ENCODE measurements around the gene CALHM2. TPM values are rescaled to one million over a fixed set of nuclear protein-coding genes. Genes with fewer than 3 reads are reported as not detected.
A peak's percentile ranks its signal among the peaks of the same experiment; 100 is the strongest.

The CALHM2 gene
- polyA plus RNA-seq, 1 donor from 2014 or later, result 35.0 TPM

- Mint-ChIP-seq H3K9me3 (no peaks in the 10 kb centered on the region), H3K36me3 (peaks cover 5% of the 10 kb centered on the region), H3K27ac (peak overlapping the region; percentile 87 to 95 (median 93)), H3K4me1 (peaks cover 33 to 36% (median 34%) of the 10 kb centered on the region in 3 donors), H3K27me3 (no peaks in the 10 kb centered on the region), H3K4me3 (peak overlapping the region; percentile 56 to 95 (median 89))
Observed at GRCh38 chr10:103449208-103450144, 2.7 kb downstream of the CALHM2 start.

GRCh38 chr10:103448746-103449145 lies 3.4 kb downstream of the CALHM2 start:
- Mint-ChIP-seq H3K36me3 (peaks cover 5% of the 10 kb centered on the region), H3K27ac (peak overlapping the region; percentile 87 to 95 (median 93)), H3K27me3 (no peaks in the 10 kb centered on the region)

GRCh38 chr10:103447187-103447586 lies 5.0 kb downstream of the CALHM2 start:
- Mint-ChIP-seq H3K4me1 (peaks cover 23 to 30% (median 26%) of the 10 kb centered on the region in 3 donors), H3K27me3 (no peaks in the 10 kb centered on the region), H3K27ac (no peak overlapping the region), H3K36me3 (peaks cover 5% of the 10 kb centered on the region), H3K9me3 (no peaks in the 10 kb centered on the region), H3K4me3 (peak overlapping the region in 2 of 4 donors; percentile 6 to 65)

More at GRCh38 chr10:103448746-103449145, 3.4 kb downstream of the CALHM2 start:
- H3K4me3 Mint-ChIP-seq, result peak overlapping the region in 3 of 4 donors; percentile 87 to 95 (median 91)
- H3K4me1 Mint-ChIP-seq, result peaks cover 32 to 34% (median 33%) of the 10 kb centered on the region in 3 donors
- H3K9me3 Mint-ChIP-seq, result no peaks in the 10 kb centered on the region

GRCh38 chr10:103445767-103446567 lies 6.2 kb downstream of the CALHM2 start:
- H3K9me3 Mint-ChIP-seq, result no peaks in the 10 kb centered on the region
- no peak overlapping the region for H3K4me3 Mint-ChIP-seq
- peaks cover 6% of the 10 kb centered on the region for H3K36me3 Mint-ChIP-seq
- H3K4me1 Mint-ChIP-seq, result peaks cover 21 to 27% (median 23%) of the 10 kb centered on the region in 3 donors
- no peaks in the 10 kb centered on the region for H3K27me3 Mint-ChIP-seq
- peak overlapping the region in 1 of 3 donors; percentile 59 for H3K27ac Mint-ChIP-seq

- peaks cover 15 to 21% (median 17%) of the 10 kb centered on the region in 3 donors for H3K4me1 Mint-ChIP-seq
- no peaks in the 10 kb centered on the region for H3K27me3 Mint-ChIP-seq
- no peaks in the 10 kb centered on the region for H3K9me3 Mint-ChIP-seq
- H3K4me3 Mint-ChIP-seq, result no peak overlapping the region
- H3K27ac Mint-ChIP-seq, result peak overlapping the region in 2 of 3 donors; percentile 26 to 70
- H3K36me3 Mint-ChIP-seq, result peaks cover 6% of the 10 kb centered on the region
Observed at GRCh38 chr10:103445366-103445765, 6.8 kb downstream of the CALHM2 start.

GRCh38 chr10:103444478-103444877 lies 7.7 kb downstream of the CALHM2 start:
- Mint-ChIP-seq H3K36me3 (peaks cover 3% of the 10 kb centered on the region), H3K4me1 (peaks cover 8 to 14% (median 9%) of the 10 kb centered on the region in 3 donors), H3K27ac (peak overlapping the region in 1 of 3 donors; percentile 73), H3K27me3 (no peaks in the 10 kb centered on the region), H3K9me3 (no peaks in the 10 kb centered on the region), H3K4me3 (no peak overlapping the region)

GRCh38 chr10:103443475-103444185 lies 8.5 kb downstream of the CALHM2 start:
- Mint-ChIP-seq H3K27ac (peak overlapping the region in 2 of 3 donors; percentile 53 to 73), H3K36me3 (peaks cover 2% of the 10 kb centered on the region), H3K27me3 (no peaks in the 10 kb centered on the region), H3K4me3 (no peak overlapping the region), H3K4me1 (peaks cover under 1 to 5% (median under 1%) of the 10 kb centered on the region in 3 donors), H3K9me3 (no peaks in the 10 kb centered on the region)

GRCh38 chr10:103442031-103442461 lies 10.1 kb downstream of the CALHM2 start:
- Mint-ChIP-seq H3K27ac (no peak overlapping the region), H3K36me3 (peaks cover 2% of the 10 kb centered on the region), H3K9me3 (no peaks in the 10 kb centered on the region), H3K4me1 (peaks cover 0 to 2% (median 0%) of the 10 kb centered on the region in 3 donors), H3K27me3 (no peaks in the 10 kb centered on the region), H3K4me3 (no peak overlapping the region)

GRCh38 chr10:103441611-103442010 lies 10.6 kb downstream of the CALHM2 start:
- Mint-ChIP-seq H3K36me3 (peaks cover 2% of the 10 kb centered on the region), H3K27me3 (no peaks in the 10 kb centered on the region), H3K27ac (no peak overlapping the region), H3K9me3 (no peaks in the 10 kb centered on the region), H3K4me3 (no peak overlapping the region), H3K4me1 (peaks cover 0 to 2% (median 0%) of the 10 kb centered on the region in 3 donors)

- Mint-ChIP-seq H3K4me1 (peaks cover 0 to 2% (median 1%) of the 10 kb centered on the region in 3 donors), H3K9me3 (no peaks in the 10 kb centered on the region), H3K4me3 (no peak overlapping the region), H3K27me3 (no peaks in the 10 kb centered on the region), H3K27ac (no peak overlapping the region), H3K36me3 (peaks cover 2% of the 10 kb centered on the region)
Observed at GRCh38 chr10:103441206-103441605, 11.0 kb downstream of the CALHM2 start.

- Mint-ChIP-seq H3K27me3 (no peaks in the 10 kb centered on the region), H3K4me1 (peaks cover 0 to 2% (median 1%) of the 10 kb centered on the region in 3 donors), H3K4me3 (no peak overlapping the region), H3K36me3 (peaks cover 2% of the 10 kb centered on the region), H3K27ac (peak overlapping the region in 1 of 3 donors; percentile 51), H3K9me3 (no peaks in the 10 kb centered on the region)
Observed at GRCh38 chr10:103440416-103440815, 11.8 kb downstream of the CALHM2 start.

GRCh38 chr10:103439776-103440175 lies 12.4 kb downstream of the CALHM2 start:
- Mint-ChIP-seq H3K27me3 (no peaks in the 10 kb centered on the region), H3K9me3 (no peaks in the 10 kb centered on the region), H3K4me1 (peaks cover 0 to 2% (median 1%) of the 10 kb centered on the region in 3 donors), H3K36me3 (peaks cover 2% of the 10 kb centered on the region), H3K27ac (peak overlapping the region in 1 of 3 donors; percentile 64), H3K4me3 (peak overlapping the region in 1 of 4 donors; percentile 39)

GRCh38 chr10:103433858-103434257 lies 18.3 kb downstream of the CALHM2 start:
- H3K4me3 Mint-ChIP-seq, result no peak overlapping the region
- H3K27me3 Mint-ChIP-seq, result no peaks in the 10 kb centered on the region
- H3K27ac Mint-ChIP-seq, result no peak overlapping the region
- no peaks in the 10 kb centered on the region for H3K9me3 Mint-ChIP-seq
- H3K36me3 Mint-ChIP-seq, result peaks cover 4% of the 10 kb centered on the region
- H3K4me1 Mint-ChIP-seq, result peaks cover 1 to 3% (median 2%) of the 10 kb centered on the region in 3 donors

- peaks cover 0 to 3% (median 1%) of the 10 kb centered on the region in 3 donors for H3K4me1 Mint-ChIP-seq
- H3K27me3 Mint-ChIP-seq, result no peaks in the 10 kb centered on the region
- no peak overlapping the region for H3K4me3 Mint-ChIP-seq
- H3K9me3 Mint-ChIP-seq, result no peaks in the 10 kb centered on the region
- H3K36me3 Mint-ChIP-seq, result peaks cover 4% of the 10 kb centered on the region
- H3K27ac Mint-ChIP-seq, result no peak overlapping the region
Observed at GRCh38 chr10:103431902-103432301, 20.3 kb downstream of the CALHM2 start.
